ENCODE results near the gene LRRC3.
A peak's percentile ranks its signal among the peaks of the same experiment; 100 is the strongest.
"Not testable (repeated sequence)": the region's sequence is repeated elsewhere in the genome, so short reads cannot be mapped to it uniquely, and the experiment has no call there.

LRRC3 gene

GRCh38 chr21:44454747-44455523, at the start of gene LRRC3:
TSS of gene LRRC3 (plus strand) at chr21:44455510. CDS start at chr21:44456645, 1,135 bp downstream.
- DNase-seq (ENCODE audit: low spot score), result peak; percentile 93

GRCh38 chr21:44405948-44406872, 49.1 kb upstream of the LRRC3 start:
- peak; percentile 10 for DNase-seq (ENCODE audit: low spot score)

GRCh38 chr21:44406953-44407352, 48.4 kb upstream of the LRRC3 start:
- DNase-seq (ENCODE audit: low spot score), result no peak

- DNase-seq (ENCODE audit: low spot score), result peak; percentile 1
These were observed 47.8 kb upstream of the LRRC3 start for GRCh38 chr21:44407493-44407892.

GRCh38 chr21:44408226-44408625, 47.1 kb upstream of the LRRC3 start:
- no peak for DNase-seq (ENCODE audit: low spot score)

GRCh38 chr21:44413566-44414290, 41.6 kb upstream of the LRRC3 start:
- no peak for DNase-seq (ENCODE audit: low spot score)

- no peak for DNase-seq (ENCODE audit: low spot score)
These were observed 40.8 kb upstream of the LRRC3 start for GRCh38 chr21:44414291-44415072.

GRCh38 chr21:44415073-44416025, 40.0 kb upstream of the LRRC3 start:
- DNase-seq (ENCODE audit: low spot score), result no peak

- DNase-seq (ENCODE audit: low spot score), result no peak
These were observed 39.1 kb upstream of the LRRC3 start for GRCh38 chr21:44416193-44416592.

GRCh38 chr21:44417621-44418107, 37.6 kb upstream of the LRRC3 start:
- not testable (repeated sequence) for DNase-seq (ENCODE audit: low spot score)

GRCh38 chr21:44418108-44418875, 37.0 kb upstream of the LRRC3 start:
- DNase-seq (ENCODE audit: low spot score), result no peak

- no peak for DNase-seq (ENCODE audit: low spot score)
These were observed 36.5 kb upstream of the LRRC3 start for GRCh38 chr21:44418876-44419230.

GRCh38 chr21:44419679-44420078, 35.6 kb upstream of the LRRC3 start:
- DNase-seq (ENCODE audit: low spot score), result no peak

GRCh38 chr21:44420416-44421205, 34.7 kb upstream of the LRRC3 start:
- no peak for DNase-seq (ENCODE audit: low spot score)

- no peak for DNase-seq (ENCODE audit: low spot score)
These were observed 33.1 kb upstream of the LRRC3 start for GRCh38 chr21:44421901-44422840.

- no peak for DNase-seq (ENCODE audit: low spot score)
These were observed 31.9 kb upstream of the LRRC3 start for GRCh38 chr21:44423312-44423821.

GRCh38 chr21:44423941-44424607, 31.2 kb upstream of the LRRC3 start:
- DNase-seq (ENCODE audit: low spot score), result no peak
